ENCODE data around the gene TDRD1.

Gene TDRD1

DNA sequence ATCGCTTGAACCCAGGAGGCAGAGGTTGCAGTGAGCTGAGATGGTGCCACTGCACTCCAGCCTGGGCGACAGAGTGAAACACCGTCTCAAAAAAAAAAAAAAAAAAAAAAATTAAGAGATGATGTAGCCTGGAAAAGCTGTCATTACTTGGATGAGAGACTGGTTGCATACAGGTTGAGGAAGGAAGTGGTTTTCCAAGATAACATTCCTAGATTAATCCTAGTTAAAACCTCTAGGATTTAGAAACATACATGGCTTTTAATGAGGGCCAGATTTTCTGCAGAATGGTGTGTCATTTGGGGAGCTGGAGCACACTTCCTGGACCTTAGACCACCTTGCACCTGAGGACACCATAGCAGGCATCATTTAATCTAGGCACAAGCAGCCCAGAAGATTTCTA is 77.7 kb downstream of the TDRD1 start:
- WGBS (ENCODE audit: extremely low coverage, insufficient coverage, insufficient read length), result no CpG with 5 or more reads among the region's 3 CpGs

GRCh38 chr10:114257498-114257897 is 78.3 kb downstream of the TDRD1 start:
- no peak overlapping the region for H2AFZ ChIP-seq (ENCODE audit: insufficient read depth, low read length, poor library complexity)
- no peak overlapping the region for H4K8ac ChIP-seq (ENCODE audit: low read depth, low read length)
- H3K9me3 ChIP-seq (ENCODE audit: insufficient read depth, low read depth, low read length), result no peaks in the 10 kb centered on the region
- no peak overlapping the region for H3K4me2 ChIP-seq (ENCODE audit: low read length)
- H3K4me1 ChIP-seq (ENCODE audit: control insufficient read depth in 1 of 2, insufficient read depth in 2 of 2, low read length in 2 of 2), result no peaks in the 10 kb centered on the region
- no peak overlapping the region for H2BK12ac ChIP-seq (ENCODE audit: low read length)
- no peak overlapping the region for H4K91ac ChIP-seq (ENCODE audit: low read depth, low read length)
- WGBS (ENCODE audit: extremely low coverage, insufficient coverage, insufficient read length), result no CpG with 5 or more reads among the region's 3 CpGs
- no peak overlapping the region for H3K18ac ChIP-seq (ENCODE audit: low read length)
- H3K27ac ChIP-seq (ENCODE audit: low read depth, low read length), result no peak overlapping the region
- H3K23ac ChIP-seq (ENCODE audit: low read length), result no peak overlapping the region
- no peaks in the 10 kb centered on the region for H3K79me1 ChIP-seq (ENCODE audit: low read length)
- H3K4me3 ChIP-seq (ENCODE audit: low read depth, low read length), result no peak overlapping the region
- no peak for DNase-seq
- no peak overlapping the region for H2AK5ac ChIP-seq (ENCODE audit: low read length)
- no peaks in the 10 kb centered on the region for H3K79me2 ChIP-seq (ENCODE audit: control insufficient read depth, insufficient read depth, low read length, poor library complexity)
- H3K14ac ChIP-seq (ENCODE audit: low read length), result no peak overlapping the region
- no peak overlapping the region for H2BK120ac ChIP-seq (ENCODE audit: insufficient read depth, low read length, poor library complexity)
- no peak overlapping the region for H3K9ac ChIP-seq (ENCODE audit: low read length)
- H3K36me3 ChIP-seq (ENCODE audit: control insufficient read depth in 1 of 2, insufficient read depth in 2 of 2, low read length in 2 of 2), result no peaks in the 10 kb centered on the region
- H3K27me3 ChIP-seq (ENCODE audit: insufficient read depth, low read length), result no peaks in the 10 kb centered on the region
- no peak overlapping the region for H4K12ac ChIP-seq (ENCODE audit: low read depth, low read length)
- no peak overlapping the region for H2BK5ac ChIP-seq (ENCODE audit: low read depth, low read length, poor library complexity)
- no peak overlapping the region for H3K4ac ChIP-seq (ENCODE audit: low read depth, low read length)

More for the DNA sequence above, 77.7 kb downstream of the TDRD1 start:
- no peak overlapping the region for H2BK5ac ChIP-seq (ENCODE audit: low read depth, low read length, poor library complexity)
- no peak overlapping the region for H3K4me3 ChIP-seq (ENCODE audit: low read depth, low read length)
- no peaks in the 10 kb centered on the region for H3K36me3 ChIP-seq (ENCODE audit: control insufficient read depth in 1 of 2, insufficient read depth in 2 of 2, low read length in 2 of 2)
- no peaks in the 10 kb centered on the region for H3K79me1 ChIP-seq (ENCODE audit: low read length)
- no peaks in the 10 kb centered on the region for H3K79me2 ChIP-seq (ENCODE audit: control insufficient read depth, insufficient read depth, low read length, poor library complexity)
- H3K23ac ChIP-seq (ENCODE audit: low read length), result no peak overlapping the region
- no peak overlapping the region for H3K18ac ChIP-seq (ENCODE audit: low read length)
- H3K9ac ChIP-seq (ENCODE audit: low read length), result no peak overlapping the region
- no peaks in the 10 kb centered on the region for H3K9me3 ChIP-seq (ENCODE audit: insufficient read depth, low read depth, low read length)
- no peak overlapping the region for H3K4ac ChIP-seq (ENCODE audit: low read depth, low read length)
- H3K4me2 ChIP-seq (ENCODE audit: low read length), result no peak overlapping the region
- no peak overlapping the region for H4K8ac ChIP-seq (ENCODE audit: low read depth, low read length)
- H3K4me1 ChIP-seq (ENCODE audit: control insufficient read depth in 1 of 2, insufficient read depth in 2 of 2, low read length in 2 of 2), result no peaks in the 10 kb centered on the region
- no peaks in the 10 kb centered on the region for H3K27me3 ChIP-seq (ENCODE audit: insufficient read depth, low read length)
- H4K12ac ChIP-seq (ENCODE audit: low read depth, low read length), result no peak overlapping the region
- H3K27ac ChIP-seq (ENCODE audit: low read depth, low read length), result no peak overlapping the region
- no peak overlapping the region for H4K91ac ChIP-seq (ENCODE audit: low read depth, low read length)
- H2BK12ac ChIP-seq (ENCODE audit: low read length), result no peak overlapping the region
- no peak for DNase-seq
- no peak overlapping the region for H2AFZ ChIP-seq (ENCODE audit: insufficient read depth, low read length, poor library complexity)
- no peak overlapping the region for H2BK120ac ChIP-seq (ENCODE audit: insufficient read depth, low read length, poor library complexity)
- H2AK5ac ChIP-seq (ENCODE audit: low read length), result no peak overlapping the region
- no peak overlapping the region for H3K14ac ChIP-seq (ENCODE audit: low read length)

DNA sequence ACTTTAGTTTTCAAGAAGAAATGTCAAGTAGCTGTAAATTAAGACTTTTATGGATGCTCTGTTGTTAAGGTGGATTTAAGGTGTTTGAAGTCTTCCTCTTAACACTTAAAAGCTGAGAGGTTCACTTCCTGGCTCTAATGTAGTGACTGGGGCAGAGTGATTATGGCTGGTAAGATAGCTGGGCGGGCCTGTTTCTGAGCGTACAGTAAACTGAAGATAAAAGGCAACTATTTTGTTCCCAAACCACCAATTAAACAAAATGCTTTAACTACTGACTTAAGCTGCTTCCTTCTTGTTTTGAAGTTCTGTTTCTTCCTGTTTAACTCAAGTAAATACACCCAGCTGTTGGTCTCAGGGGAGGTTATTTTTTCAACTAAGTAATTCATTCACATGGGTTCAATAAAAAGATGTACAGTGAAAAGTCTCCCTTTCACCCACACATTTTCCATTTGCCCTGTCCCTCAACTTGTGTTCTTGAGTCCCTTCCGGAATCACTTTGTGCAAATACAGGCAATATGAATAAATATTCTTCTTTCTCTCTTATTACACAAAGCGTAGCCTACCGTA is 79.2 kb downstream of the TDRD1 start:
- no peak overlapping the region for H2BK5ac ChIP-seq (ENCODE audit: low read depth, low read length, poor library complexity)
- no peak overlapping the region for H3K4me3 ChIP-seq (ENCODE audit: low read depth, low read length)
- DNase-seq, result no peak
- no peak overlapping the region for H4K8ac ChIP-seq (ENCODE audit: low read depth, low read length)
- H4K91ac ChIP-seq (ENCODE audit: low read depth, low read length), result no peak overlapping the region
- no peak overlapping the region for H2AK5ac ChIP-seq (ENCODE audit: low read length)
- H3K79me1 ChIP-seq (ENCODE audit: low read length), result no peaks in the 10 kb centered on the region
- no peak overlapping the region for H2AFZ ChIP-seq (ENCODE audit: insufficient read depth, low read length, poor library complexity)
- H2BK120ac ChIP-seq (ENCODE audit: insufficient read depth, low read length, poor library complexity), result no peak overlapping the region
- no peaks in the 10 kb centered on the region for H3K27me3 ChIP-seq (ENCODE audit: insufficient read depth, low read length)
- no peaks in the 10 kb centered on the region for H3K4me1 ChIP-seq (ENCODE audit: control insufficient read depth in 1 of 2, insufficient read depth in 2 of 2, low read length in 2 of 2)
- no CpG with 5 or more reads among the region's 5 CpGs for WGBS (ENCODE audit: extremely low coverage, insufficient coverage, insufficient read length)
- H2BK12ac ChIP-seq (ENCODE audit: low read length), result no peak overlapping the region
- H3K18ac ChIP-seq (ENCODE audit: low read length), result no peak overlapping the region
- H3K4ac ChIP-seq (ENCODE audit: low read depth, low read length), result no peak overlapping the region
- H3K23ac ChIP-seq (ENCODE audit: low read length), result no peak overlapping the region
- no peaks in the 10 kb centered on the region for H3K9me3 ChIP-seq (ENCODE audit: insufficient read depth, low read depth, low read length)
- no peak overlapping the region for H3K14ac ChIP-seq (ENCODE audit: low read length)
- no peak overlapping the region for H3K4me2 ChIP-seq (ENCODE audit: low read length)
- H3K27ac ChIP-seq (ENCODE audit: low read depth, low read length), result no peak overlapping the region
- no peaks in the 10 kb centered on the region for H3K79me2 ChIP-seq (ENCODE audit: control insufficient read depth, insufficient read depth, low read length, poor library complexity)
- H3K9ac ChIP-seq (ENCODE audit: low read length), result no peak overlapping the region
- no peak overlapping the region for H4K12ac ChIP-seq (ENCODE audit: low read depth, low read length)
- H3K36me3 ChIP-seq (ENCODE audit: control insufficient read depth in 1 of 2, insufficient read depth in 2 of 2, low read length in 2 of 2), result no peaks in the 10 kb centered on the region

DNA sequence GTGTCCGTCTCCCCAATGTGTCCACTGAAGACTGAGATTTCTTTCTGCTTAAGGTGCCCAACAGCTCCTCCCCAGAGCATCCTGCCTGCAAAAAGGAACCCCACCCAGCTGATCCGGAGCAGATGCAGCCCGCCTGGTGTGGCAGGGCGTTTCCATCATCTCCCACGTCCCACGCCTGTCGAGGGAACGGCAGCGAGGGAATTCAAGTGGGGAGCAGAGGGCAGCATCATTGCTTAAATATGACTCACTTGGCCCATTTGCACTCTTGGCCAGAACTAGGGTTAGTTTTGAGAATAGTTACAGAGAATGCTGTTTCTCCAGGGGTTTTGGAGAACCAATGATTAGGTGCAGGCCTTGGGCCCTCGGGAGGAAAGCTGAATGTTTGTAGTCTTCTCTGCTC is 80.7 kb downstream of the TDRD1 start:
- Histone ChIP-seq H3K9me3 (ENCODE audit: insufficient read depth, low read depth, low read length) (no peaks in the 10 kb centered on the region), H3K23ac (ENCODE audit: low read length) (no peak overlapping the region)
- no CpG with 5 or more reads among the region's 10 CpGs for WGBS (ENCODE audit: extremely low coverage, insufficient coverage, insufficient read length)

More for the DNA sequence above, 80.7 kb downstream of the TDRD1 start:
- Histone ChIP-seq H4K91ac (ENCODE audit: low read depth, low read length) (no peak overlapping the region), H4K12ac (ENCODE audit: low read depth, low read length) (no peak overlapping the region), H2BK120ac (ENCODE audit: insufficient read depth, low read length, poor library complexity) (no peak overlapping the region), H2BK12ac (ENCODE audit: low read length) (no peak overlapping the region), H3K4me3 (ENCODE audit: low read depth, low read length) (no peak overlapping the region), H3K18ac (ENCODE audit: low read length) (no peak overlapping the region), H3K14ac (ENCODE audit: low read length) (no peak overlapping the region), H3K4me1 (ENCODE audit: control insufficient read depth in 1 of 2, insufficient read depth in 2 of 2, low read length in 2 of 2) (no peaks in the 10 kb centered on the region), H4K8ac (ENCODE audit: low read depth, low read length) (no peak overlapping the region), H2BK5ac (ENCODE audit: low read depth, low read length, poor library complexity) (no peak overlapping the region), H3K79me1 (ENCODE audit: low read length) (no peaks in the 10 kb centered on the region), H3K27me3 (ENCODE audit: insufficient read depth, low read length) (no peaks in the 10 kb centered on the region), H3K4ac (ENCODE audit: low read depth, low read length) (no peak overlapping the region), H3K9ac (ENCODE audit: low read length) (no peak overlapping the region), H3K79me2 (ENCODE audit: control insufficient read depth, insufficient read depth, low read length, poor library complexity) (no peaks in the 10 kb centered on the region), H2AK5ac (ENCODE audit: low read length) (no peak overlapping the region), H3K4me2 (ENCODE audit: low read length) (no peak overlapping the region), H3K36me3 (ENCODE audit: control insufficient read depth in 1 of 2, insufficient read depth in 2 of 2, low read length in 2 of 2) (no peaks in the 10 kb centered on the region), H2AFZ (ENCODE audit: insufficient read depth, low read length, poor library complexity) (no peak overlapping the region), H3K27ac (ENCODE audit: low read depth, low read length) (no peak overlapping the region)
- no peak for DNase-seq
